Stomach (tissue), 19 donors: ENCODE results near the gene SCGN. TPM values are rescaled to one million over a fixed set of nuclear protein-coding genes. Genes with fewer than 3 reads are reported as not detected.

Experiments used
- DNase-seq, 2 donors: peaks; one replicate each; pipeline versions ENCODE4 v3.0.0 to v3.0.0-alpha.2; 2013 to 2019
- H3K27ac ChIP-seq, 5 donors: fragments of 200-600 bp in 4 of 5; sonication (generic) in 4 of 5; one replicate each; pipeline ENCODE4 v1.5.1; 2013 to 2019; ENCODE audit warnings: mild to moderate bottlenecking in 1 of 5, moderate library complexity in 1 of 5
- H3K27me3 ChIP-seq, 3 donors: fragments of 200-600 bp; sonication (generic); one replicate each; pipeline ENCODE4 v1.5.1; 2017 to 2019; ENCODE audit warnings: mixed run types in 1 of 3
- H3K36me3 ChIP-seq, 4 donors: fragments of 200-600 bp; sonication (generic); 1 replicate in 3 of 4; 2 replicates in 1 of 4; pipeline ENCODE4 v1.5.1; 2016 to 2019
- H3K4me1 ChIP-seq, 4 donors: fragments of 200-600 bp; sonication (generic); one replicate each; pipeline ENCODE4 v1.5.1; 2016 to 2019
- H3K4me3 ChIP-seq, 4 donors: fragments of 200-600 bp; sonication (generic) in 3 of 4; one replicate each; pipeline ENCODE4 v1.5.1; 2016 to 2019; ENCODE audit warnings: mild to moderate bottlenecking in 1 of 4
- H3K9me3 ChIP-seq, 4 donors: fragments of 200-600 bp; sonication (generic); one replicate each; pipeline ENCODE4 v1.5.1; 2016 to 2019
- CTCF ChIP-seq, 7 experiments: fragments of 450-650 bp in 4 of 7; fragments of 200-600 bp in 3 of 7; sonication (generic) in 3 of 7; IDR thresholded peaks; one replicate each; pipeline ENCODE4 v1.5.1; 2016 to 2019; ENCODE audit warnings: antibody characterized with exemption in 7 of 7, control low read depth in 2 of 7, mild to moderate bottlenecking in 1 of 7
- EP300 ChIP-seq: sonication (generic); formaldehyde crosslinking; IDR thresholded peaks from one replicate; pipeline ENCODE4 v1.6.1; 2017; ENCODE audit warnings: antibody characterized with exemption
- POLR2A ChIP-seq, 4 donors: fragments of 450-650 bp; IDR thresholded peaks; one replicate each; pipeline ENCODE4 v1.6.1; 2016; ENCODE audit warnings: antibody characterized with exemption in 4 of 4, control low read depth in 2 of 4, mild to moderate bottlenecking in 1 of 4, moderate library complexity in 1 of 4
- POLR2AphosphoS5 ChIP-seq, 3 donors: sonication (generic); formaldehyde crosslinking; IDR thresholded peaks; one replicate each; pipeline ENCODE4 v1.6.1; 2016; ENCODE audit warnings: antibody characterized with exemption in 3 of 3
- WGBS, 5 donors: extraction: QIAGEN DNeasy Blood & Tissue Kit in 3 of 5; methylation state at CpG; one replicate each; pipeline versions ENCODE4 v1.1.5 to v1.1.7; 2013 to 2018; 5-methylcytosine and 5-hydroxymethylcytosine counted together
- intact Hi-C: fragments of 100-400 bp; cut with DNase I; formaldehyde crosslinking; loops from one replicate; pipeline ENCODE4 v1.15.1; 2023; ENCODE audit warnings: low total_unique reads
- long read RNA-seq, 10 donors: transcript quantifications; one replicate each; lab custom pipeline, GENCODE V29; 2026
- polyA plus RNA-seq, 3 donors: library from polyadenylated mRNA; stranded (reverse); fragments of 200-250 nt; gene quantifications; one replicate each; pipeline ENCODE4 v1.2.3, GENCODE V29; 2013
- total RNA-seq, 5 donors: library from RNA; depleted of rRNA; stranded (reverse); fragments of >200 nt; gene quantifications; one replicate each; pipeline versions ENCODE4 v1.1.0 to v1.2.3, GENCODE V29; 2014 to 2016
- donor health status: healthy with polysubstance abuse.
- donor health status: Bipolar disorder and iron deficiency.
- donor health status: healthy.

Gene SCGN
- total RNA-seq (10 to 100 TPM in 1 of 5 donors, 1 to 10 TPM in 2, under 1 TPM in 1, not detected in 1; 0.89 to 11.9 (median 2.8) TPM), polyA plus RNA-seq (1 to 10 TPM; 2.5 to 7.5 (median 4.3) TPM)
- long read RNA-seq, donor 1, partial matches to known transcripts, result 0 of 2 reads
- long read RNA-seq, donor 1, other reads (novel, unspliced or antisense), result 0 of 2 reads
- long read RNA-seq, donor 2, transcript SCGN-202 (11 exons, 1,447 nt), result major isoform, 13 of 13 reads
- long read RNA-seq, donor 2, partial matches to known transcripts, result 0 of 13 reads
- long read RNA-seq, donor 2, other reads (novel, unspliced or antisense), result 0 of 13 reads
- long read RNA-seq, donor 3, partial matches to known transcripts, result 0 of 2 reads
- long read RNA-seq, donor 3, other reads (novel, unspliced or antisense), result 0 of 2 reads
- long read RNA-seq, donor 4, result 0 reads
- long read RNA-seq, donor 5, partial matches to known transcripts, result 0 of 2 reads
- long read RNA-seq, donor 5, other reads (novel, unspliced or antisense), result 0 of 2 reads
- long read RNA-seq, donor 6, transcript SCGN-202 (11 exons, 1,447 nt), result major isoform, 10 of 11 reads
- long read RNA-seq, donor 6, partial matches to known transcripts, result 0 of 11 reads
- long read RNA-seq, donor 6, other reads (novel, unspliced or antisense), result 0 of 11 reads
- long read RNA-seq, donor 7, transcript SCGN-202 (11 exons, 1,447 nt), result major isoform, 7 of 7 reads
- long read RNA-seq, donor 7, partial matches to known transcripts, result 0 of 7 reads
- long read RNA-seq, donor 7, other reads (novel, unspliced or antisense), result 0 of 7 reads
- long read RNA-seq, donor 8, partial matches to known transcripts, result 0 of 1 reads
- long read RNA-seq, donor 8, other reads (novel, unspliced or antisense), result 0 of 1 reads
- long read RNA-seq, donor 9, partial matches to known transcripts, result 0 of 2 reads
- long read RNA-seq, donor 9, other reads (novel, unspliced or antisense), result 0 of 2 reads
- long read RNA-seq, donor 10, partial matches to known transcripts, result 10 of 12 reads
- long read RNA-seq, donor 10, other reads (novel, unspliced or antisense), result 0 of 12 reads

GRCh38 chr6:25652007-25652515 is at the start of gene SCGN:
TSS of gene SCGN (plus strand) at chr6:25652215. CDS start at chr6:25652404, 189 bp downstream.
- DNase-seq, result peak; percentile 57 to 90
- H3K4me1 ChIP-seq, result peaks cover 0 to 7% (median 4%) of the 10 kb centered on the region in 4 donors
- peak within 1 kb of the TSS in 1 of 5 donors; percentile 31 for H3K27ac ChIP-seq
- no peak for TF ChIP-seq CTCF (IDR thresholded peaks at IDR 0.05)
- no peak for TF ChIP-seq EP300
- no peak for TF ChIP-seq POLR2AphosphoS5 (IDR thresholded peaks at IDR 0.05)
- TF ChIP-seq POLR2A (IDR thresholded peaks at IDR 0.05), result no peak
- H3K4me3 ChIP-seq, result peak within 1 kb of the TSS in 3 of 4 donors; percentile 3 to 21 (median 19)
- no peaks in the 10 kb centered on the region for H3K9me3 ChIP-seq
- H3K27me3 ChIP-seq, result peaks cover 0 to 48% (median 10%) of the 10 kb centered on the region in 3 donors
- no peaks in the 10 kb centered on the region for H3K36me3 ChIP-seq
- WGBS, 5 donors, result 3 to 9% (median 5%) methylated on average over 30 to 35 of the region's 35 CpGs
- intact Hi-C loops, result no loop called here

- intact Hi-C loops, result no loop called here
- Histone ChIP-seq H3K4me1 (no peaks in the 10 kb centered on the region), H3K36me3 (peaks cover 0 to 34% (median 18%) of the 10 kb centered on the region in 4 donors), H3K9me3 (no peaks in the 10 kb centered on the region), H3K27ac (no peak overlapping the region), H3K27me3 (no peaks in the 10 kb centered on the region), H3K4me3 (no peak overlapping the region)
- no peak for DNase-seq
- TF ChIP-seq CTCF (IDR thresholded peaks at IDR 0.05) (peak in 1 of 7 experiments; percentile 11), POLR2A (IDR thresholded peaks at IDR 0.05) (no peak)
- 95 to 100% (median 97%) methylated on average over 1 of the region's 1 CpG for WGBS, 5 donors
These were observed 49.4 kb upstream of the SCGN start for GRCh38 chr6:25602674-25602982.

- Histone ChIP-seq H3K9me3 (no peaks in the 10 kb centered on the region), H3K27ac (no peak overlapping the region), H3K27me3 (no peaks in the 10 kb centered on the region), H3K36me3 (peaks cover 0 to 34% (median 18%) of the 10 kb centered on the region in 4 donors), H3K4me3 (no peak overlapping the region), H3K4me1 (no peaks in the 10 kb centered on the region)
- no peak for DNase-seq
- TF ChIP-seq POLR2A (IDR thresholded peaks at IDR 0.05) (no peak), EP300 (no peak), CTCF (IDR thresholded peaks at IDR 0.05) (no peak), POLR2AphosphoS5 (IDR thresholded peaks at IDR 0.05) (no peak)
- intact Hi-C loops, result no loop called here
- 88 to 100% (median 92%) methylated on average over 1 of the region's 1 CpG for WGBS, 5 donors
These were observed 48.8 kb upstream of the SCGN start for GRCh38 chr6:25603251-25603650.

- 89 to 94% (median 93%) methylated on average over 11 of the region's 11 CpGs for WGBS, 5 donors
- H3K27me3 ChIP-seq, result no peaks in the 10 kb centered on the region
- H3K4me1 ChIP-seq, result no peaks in the 10 kb centered on the region
- no peak overlapping the region for H3K4me3 ChIP-seq
- no peak for DNase-seq
- TF ChIP-seq POLR2A (IDR thresholded peaks at IDR 0.05) (no peak), CTCF (IDR thresholded peaks at IDR 0.05) (no peak), POLR2AphosphoS5 (IDR thresholded peaks at IDR 0.05) (no peak), EP300 (no peak)
- no peaks in the 10 kb centered on the region for H3K9me3 ChIP-seq
- H3K36me3 ChIP-seq, result peaks cover 0 to 47% (median 26%) of the 10 kb centered on the region in 4 donors
- no peak overlapping the region for H3K27ac ChIP-seq
- intact Hi-C loops, result no loop called here
These were observed 45.9 kb upstream of the SCGN start for GRCh38 chr6:25606151-25606550.
